Effector CD8-positive, alpha-beta T cell (primary cell): Measurements from ENCODE around the gene PTPRN2.
"Not testable (repeated sequence)": the region's sequence is repeated elsewhere in the genome, so short reads cannot be mapped to it uniquely, and the experiment has no call there.

Experiments
- DNase-seq: peaks from one replicate; lab custom pipeline; 2025; lab: John Stamatoyannopoulos, UW

The PTPRN2 gene

GRCh38 chr7:157566631-157567006 lies 1021.0 kb downstream of the PTPRN2 start:
- no peak for DNase-seq

- no peak for DNase-seq
These were observed 1021.5 kb downstream of the PTPRN2 start for GRCh38 chr7:157565981-157566630.

- DNase-seq = no peak
These were observed 1022.4 kb downstream of the PTPRN2 start for GRCh38 chr7:157565201-157565626.

- DNase-seq = no peak
These were observed 1023.0 kb downstream of the PTPRN2 start for GRCh38 chr7:157564517-157565177.

GRCh38 chr7:157563467-157564135 lies 1024.0 kb downstream of the PTPRN2 start:
- DNase-seq = not testable (repeated sequence)

GRCh38 chr7:157562522-157563398 lies 1024.9 kb downstream of the PTPRN2 start:
- not testable (repeated sequence) for DNase-seq

- DNase-seq = no peak
These were observed 1025.7 kb downstream of the PTPRN2 start for GRCh38 chr7:157561816-157562410.

- no peak for DNase-seq
These were observed 1026.2 kb downstream of the PTPRN2 start for GRCh38 chr7:157561523-157561785.

GRCh38 chr7:157560710-157561522 lies 1026.7 kb downstream of the PTPRN2 start:
- DNase-seq = no peak

- no peak for DNase-seq
These were observed 1027.4 kb downstream of the PTPRN2 start for GRCh38 chr7:157560258-157560654.

GRCh38 chr7:157559596-157560257 lies 1027.9 kb downstream of the PTPRN2 start:
- no peak for DNase-seq

- no peak for DNase-seq
These were observed 1028.6 kb downstream of the PTPRN2 start for GRCh38 chr7:157558875-157559595.

GRCh38 chr7:157558516-157558874 lies 1029.1 kb downstream of the PTPRN2 start:
- DNase-seq = no peak

- no peak for DNase-seq
These were observed 1029.6 kb downstream of the PTPRN2 start for GRCh38 chr7:157558061-157558460.

GRCh38 chr7:157557263-157557662 lies 1030.4 kb downstream of the PTPRN2 start:
- DNase-seq = no peak

GRCh38 chr7:157556642-157556944 lies 1031.0 kb downstream of the PTPRN2 start:
- DNase-seq = no peak

- DNase-seq = no peak
These were observed 1031.5 kb downstream of the PTPRN2 start for GRCh38 chr7:157555944-157556641.

GRCh38 chr7:157555313-157555712 lies 1032.3 kb downstream of the PTPRN2 start:
- no peak for DNase-seq

GRCh38 chr7:157554393-157555238 lies 1033.0 kb downstream of the PTPRN2 start:
- no peak for DNase-seq
